ENCODE results near the gene LMX1A.

GRCh38 chr1:165298203-165298820 lies 58.2 kb downstream of the LMX1A start:
- TF ChIP-seq POLR2A (IDR thresholded peaks at IDR 0.05): no peak
- TF ChIP-seq, protein P1, sequence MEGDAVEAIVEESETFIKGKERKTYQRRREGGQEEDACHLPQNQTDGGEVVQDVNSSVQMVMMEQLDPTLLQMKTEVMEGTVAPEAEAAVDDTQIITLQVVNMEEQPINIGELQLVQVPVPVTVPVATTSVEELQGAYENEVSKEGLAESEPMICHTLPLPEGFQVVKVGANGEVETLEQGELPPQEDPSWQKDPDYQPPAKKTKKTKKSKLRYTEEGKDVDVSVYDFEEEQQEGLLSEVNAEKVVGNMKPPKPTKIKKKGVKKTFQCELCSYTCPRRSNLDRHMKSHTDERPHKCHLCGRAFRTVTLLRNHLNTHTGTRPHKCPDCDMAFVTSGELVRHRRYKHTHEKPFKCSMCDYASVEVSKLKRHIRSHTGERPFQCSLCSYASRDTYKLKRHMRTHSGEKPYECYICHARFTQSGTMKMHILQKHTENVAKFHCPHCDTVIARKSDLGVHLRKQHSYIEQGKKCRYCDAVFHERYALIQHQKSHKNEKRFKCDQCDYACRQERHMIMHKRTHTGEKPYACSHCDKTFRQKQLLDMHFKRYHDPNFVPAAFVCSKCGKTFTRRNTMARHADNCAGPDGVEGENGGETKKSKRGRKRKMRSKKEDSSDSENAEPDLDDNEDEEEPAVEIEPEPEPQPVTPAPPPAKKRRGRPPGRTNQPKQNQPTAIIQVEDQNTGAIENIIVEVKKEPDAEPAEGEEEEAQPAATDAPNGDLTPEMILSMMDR (IDR thresholded peaks at IDR 0.05): no peak

All from prostate gland (tissue), 2 donors.